Measurements from ENCODE around the gene DPP3.

DPP3 gene

GRCh38 chr11:66510271-66510989 lies 30.2 kb downstream of the DPP3 start, which contains the start of gene BBS1 (continued):
- TF ChIP-seq ZNF18 (tag by site-specific recombination; IDR thresholded peaks at IDR 0.05) (no peak), ZNF423 (tag by site-specific recombination; IDR thresholded peaks at IDR 0.05) (no peak), ZNF211 (tag by site-specific recombination; IDR thresholded peaks at IDR 0.05; ENCODE audit: low read depth) (no peak), KLF17 (tag by site-specific recombination; IDR thresholded peaks at IDR 0.05) (peak; percentile 85)

GRCh38 chr11:66510990-66511339 lies 30.7 kb downstream of the DPP3 start:
- ChIA-PET POLR2A (interaction anchor here (0.8 to 1.6 kb wide), 4 partner anchors 31 to 127 kb away, joined by 3 to 6 read pairs (median 4); partner anchors contain the start of genes DPP3, PELI3, RBM4 and ZDHHC24), CTCF (interaction anchor here (0.6 kb wide), 1 partner anchor 27 kb away, joined by 3 read pairs; no protein-coding TSS in a partner anchor)
- Histone ChIP-seq H3K36me3 (ENCODE audit: control insufficient read depth in 2 of 2, insufficient read depth in 1 of 2, low read length in 2 of 2) (peaks cover 0 to 43% of the 10 kb centered on the region in 2 experiments; a peak in 2 of 3 replicates), H3K4me1 (ENCODE audit: control insufficient read depth, insufficient read depth, low read length) (no peaks in the 10 kb centered on the region), H3K27ac (ENCODE audit: extremely low read depth, low read depth, low read length) (no peak overlapping the region), H3K9me3 (ENCODE audit: control insufficient read depth, insufficient read depth, low read depth, low read length) (no peaks in the 10 kb centered on the region), H3K4me3 (ENCODE audit: low read depth, low read length) (peak overlapping the region; percentile 90)
- TF ChIP-seq ZFP69B (tag by site-specific recombination; IDR thresholded peaks at IDR 0.05): no peak
- no peak for TF ChIP-seq ZNF580 (tag by site-specific recombination; IDR thresholded peaks at IDR 0.05)
- no peak for TF ChIP-seq ZSCAN30 (tag by site-specific recombination; IDR thresholded peaks at IDR 0.05)
- TF ChIP-seq ZNF423 (tag by site-specific recombination; IDR thresholded peaks at IDR 0.05): no peak
- no peak for TF ChIP-seq KLF7 (tag by site-specific recombination; IDR thresholded peaks at IDR 0.05; ENCODE audit: borderline replicate concordance)
- no peak for TF ChIP-seq ZNF350 (tag by site-specific recombination; IDR thresholded peaks at IDR 0.05)
- no peak for TF ChIP-seq ZBTB17 (tag by site-specific recombination; IDR thresholded peaks at IDR 0.05)
- no peak for TF ChIP-seq EGR2 (tag by site-specific recombination; IDR thresholded peaks at IDR 0.05; ENCODE audit: low read depth)
- no peak for TF ChIP-seq ZNF639 (tag by site-specific recombination; IDR thresholded peaks at IDR 0.05)

- CTCF ChIA-PET: no interaction called here
- POLR2A ChIA-PET: no interaction called here
Observed at GRCh38 chr11:66523611-66524010, 43.4 kb downstream of the DPP3 start.

More at GRCh38 chr11:66523611-66524010, 43.4 kb downstream of the DPP3 start:
- peaks cover 0 to 64% of the 10 kb centered on the region in 2 experiments; a peak in 2 of 3 replicates for H3K36me3 ChIP-seq (ENCODE audit: control insufficient read depth in 2 of 2, insufficient read depth in 1 of 2, low read length in 2 of 2)
- H3K4me1 ChIP-seq (ENCODE audit: control insufficient read depth, insufficient read depth, low read length): no peaks in the 10 kb centered on the region
- H3K27ac ChIP-seq (ENCODE audit: extremely low read depth, low read depth, low read length): no peak overlapping the region
- TF ChIP-seq ZNF560 (tag by site-specific recombination; IDR thresholded peaks at IDR 0.05; ENCODE audit: borderline replicate concordance) (no peak), ZBTB1 (tag by site-specific recombination; IDR thresholded peaks at IDR 0.05) (no peak), ZNF621 (tag by site-specific recombination; IDR thresholded peaks at IDR 0.05) (no peak), HIC1 (tag by site-specific recombination; IDR thresholded peaks at IDR 0.05) (no peak), WT1 (tag by site-specific recombination; IDR thresholded peaks at IDR 0.05) (no peak), BCL11A (tag by site-specific recombination; IDR thresholded peaks at IDR 0.05; ENCODE audit: low read depth) (no peak), ZNF350 (tag by site-specific recombination; IDR thresholded peaks at IDR 0.05) (no peak), ZFP41 (tag by site-specific recombination; IDR thresholded peaks at IDR 0.05; ENCODE audit: borderline replicate concordance) (no peak), ZNF24 (tag by site-specific recombination; IDR thresholded peaks at IDR 0.05) (no peak)
- H3K4me3 ChIP-seq (ENCODE audit: low read depth, low read length): no peak overlapping the region
- no peaks in the 10 kb centered on the region for H3K9me3 ChIP-seq (ENCODE audit: control insufficient read depth, insufficient read depth, low read depth, low read length)
